RWPE2 (cell line): Measurements from ENCODE around the gene TMC2.

Experiments
- ATAC-seq: fragments of 200-7000 bp; cut with Tn5 transposase; 3 replicates; pipeline ENCODE4 v1.9.1; 2021; ENCODE audit warnings: low read depth
- DNase-seq: peaks from one replicate; pipeline ENCODE4 v3.0.0-alpha.2; 2020; ENCODE audit warnings: low spot score
- H3K27ac ChIP-seq: fragments of 450-650 bp; 2 replicates; pipeline ENCODE4 v1.5.1; 2017; ENCODE audit warnings: mild to moderate bottlenecking; ENCODE audit not compliant: poor library complexity, severe bottlenecking
- H3K27me3 ChIP-seq: fragments of 250-450 bp; sonication (Bioruptor Pico); 2 replicates; pipeline ENCODE4 v1.5.1; 2021; ENCODE audit warnings: mild to moderate bottlenecking, moderate library complexity; ENCODE audit not compliant: insufficient read depth, poor library complexity, severe bottlenecking
- H3K36me3 ChIP-seq: fragments of 250-450 bp; sonication (Bioruptor Pico); 2 replicates; pipeline ENCODE4 v1.5.1; 2020; ENCODE audit warnings: low read depth, mild to moderate bottlenecking, moderate library complexity
- H3K4me1 ChIP-seq: fragments of 250-450 bp; sonication (Bioruptor Pico); 2 replicates; pipeline ENCODE4 v1.5.1; 2021; ENCODE audit warnings: mild to moderate bottlenecking, moderate library complexity; ENCODE audit not compliant: insufficient read depth, poor library complexity, severe bottlenecking
- H3K4me3 ChIP-seq: fragments of 250-450 bp; sonication (Bioruptor Pico); 2 replicates; pipeline ENCODE4 v1.5.1; 2021; ENCODE audit warnings: mild to moderate bottlenecking, moderate library complexity; ENCODE audit not compliant: severe bottlenecking
- H3K9me3 ChIP-seq: fragments of 250-450 bp; sonication (Bioruptor Pico); 2 replicates; pipeline ENCODE4 v1.5.1; 2021; ENCODE audit warnings: mild to moderate bottlenecking, moderate library complexity; ENCODE audit not compliant: severe bottlenecking
- TF ChIP-seq, protein P1 (sequence below): fragments of 450-650 bp; IDR thresholded peaks from one replicate; pipeline ENCODE4 v1.5.1; 2017; ENCODE audit warnings: mild to moderate bottlenecking, moderate library complexity; ENCODE audit not compliant: poor library complexity, severe bottlenecking

Gene TMC2

DNA sequence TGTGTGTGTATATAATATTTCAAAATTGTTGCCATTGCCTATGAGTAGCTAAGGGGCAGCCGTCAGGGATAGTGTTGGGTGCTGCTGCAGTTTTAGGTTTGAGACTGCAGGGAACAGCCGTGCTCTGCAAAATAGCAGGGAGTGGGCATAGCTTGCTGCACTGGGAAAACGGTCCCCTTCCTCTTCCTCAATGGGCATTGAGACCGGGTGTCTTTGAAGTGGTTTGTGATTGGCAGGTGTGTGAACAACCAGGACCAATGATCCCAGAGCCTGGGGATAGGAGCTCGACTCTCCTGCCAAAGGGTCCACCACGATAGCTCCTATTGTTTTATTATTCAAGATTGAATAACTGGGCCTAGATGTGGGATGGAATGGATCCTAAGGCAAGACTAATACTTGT is 151.1 kb downstream of the TMC2 start:
- no peaks in the 10 kb centered on the region for H3K36me3 ChIP-seq
- no peak overlapping the region for H3K4me3 ChIP-seq
- peaks cover 9% of the 10 kb centered on the region for H3K27me3 ChIP-seq
- no peak overlapping the region for H3K27ac ChIP-seq
- no peaks in the 10 kb centered on the region for H3K9me3 ChIP-seq
- no peaks in the 10 kb centered on the region for H3K4me1 ChIP-seq
- no peak for DNase-seq
- no peak for ATAC-seq
- TF ChIP-seq, protein P1, sequence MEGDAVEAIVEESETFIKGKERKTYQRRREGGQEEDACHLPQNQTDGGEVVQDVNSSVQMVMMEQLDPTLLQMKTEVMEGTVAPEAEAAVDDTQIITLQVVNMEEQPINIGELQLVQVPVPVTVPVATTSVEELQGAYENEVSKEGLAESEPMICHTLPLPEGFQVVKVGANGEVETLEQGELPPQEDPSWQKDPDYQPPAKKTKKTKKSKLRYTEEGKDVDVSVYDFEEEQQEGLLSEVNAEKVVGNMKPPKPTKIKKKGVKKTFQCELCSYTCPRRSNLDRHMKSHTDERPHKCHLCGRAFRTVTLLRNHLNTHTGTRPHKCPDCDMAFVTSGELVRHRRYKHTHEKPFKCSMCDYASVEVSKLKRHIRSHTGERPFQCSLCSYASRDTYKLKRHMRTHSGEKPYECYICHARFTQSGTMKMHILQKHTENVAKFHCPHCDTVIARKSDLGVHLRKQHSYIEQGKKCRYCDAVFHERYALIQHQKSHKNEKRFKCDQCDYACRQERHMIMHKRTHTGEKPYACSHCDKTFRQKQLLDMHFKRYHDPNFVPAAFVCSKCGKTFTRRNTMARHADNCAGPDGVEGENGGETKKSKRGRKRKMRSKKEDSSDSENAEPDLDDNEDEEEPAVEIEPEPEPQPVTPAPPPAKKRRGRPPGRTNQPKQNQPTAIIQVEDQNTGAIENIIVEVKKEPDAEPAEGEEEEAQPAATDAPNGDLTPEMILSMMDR, result no peak

DNA sequence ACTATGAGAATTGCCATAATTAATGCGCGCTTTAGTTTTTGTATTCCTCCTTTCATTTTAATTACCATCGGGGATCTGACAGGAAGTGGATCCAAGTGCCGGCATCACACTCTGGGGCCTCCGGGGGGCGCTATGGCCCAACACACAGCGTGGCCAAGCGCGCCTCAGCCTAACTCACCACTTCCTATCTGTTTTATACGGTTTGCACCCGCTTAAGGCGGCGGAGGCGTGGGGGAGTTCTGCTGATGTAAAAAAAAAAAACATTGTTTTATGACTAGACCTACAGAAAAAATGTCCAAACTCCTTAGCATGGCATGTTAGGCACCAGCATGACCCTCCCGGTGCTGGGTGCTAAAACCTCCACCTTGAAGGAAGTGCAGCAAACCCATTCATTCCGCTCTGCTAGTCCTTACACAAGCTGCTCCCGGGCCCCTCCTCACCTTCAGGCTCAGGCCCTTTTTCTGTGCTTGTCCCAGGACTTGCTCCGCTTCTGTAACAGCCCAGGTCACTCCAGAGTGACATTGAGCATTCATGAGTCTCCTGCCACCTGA is 151.7 kb downstream of the TMC2 start:
- no peak for DNase-seq
- peaks cover 9% of the 10 kb centered on the region for H3K27me3 ChIP-seq
- TF ChIP-seq, protein P1, result peak; percentile 40
- no peak for ATAC-seq
- H3K9me3 ChIP-seq, result no peaks in the 10 kb centered on the region
- no peak overlapping the region for H3K4me3 ChIP-seq
- H3K4me1 ChIP-seq, result no peaks in the 10 kb centered on the region
- no peaks in the 10 kb centered on the region for H3K36me3 ChIP-seq
- H3K27ac ChIP-seq, result no peak overlapping the region

DNA sequence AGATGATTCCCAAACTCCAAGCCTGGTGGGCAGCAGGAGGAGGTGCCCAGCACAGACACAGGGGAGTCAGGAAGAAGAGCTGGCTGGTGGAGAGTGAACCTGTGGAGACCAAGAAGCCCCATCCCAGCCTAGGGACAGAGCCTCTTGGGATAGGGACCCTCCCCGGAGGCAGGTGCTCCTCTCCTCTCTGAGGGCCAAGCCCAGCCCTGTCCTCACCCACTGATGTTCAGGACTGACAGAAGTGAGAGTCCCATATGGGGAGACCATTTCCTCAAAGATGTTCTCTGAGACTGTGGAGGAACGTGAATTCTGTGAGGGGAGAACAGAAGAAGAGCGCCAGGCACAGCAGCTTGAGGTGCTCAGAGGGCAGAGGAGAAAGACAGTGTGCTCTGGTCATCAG is 153.8 kb downstream of the TMC2 start:
- ATAC-seq (no peak), DNase-seq (no peak)
- Histone ChIP-seq H3K9me3 (no peaks in the 10 kb centered on the region), H3K36me3 (no peaks in the 10 kb centered on the region), H3K4me1 (no peaks in the 10 kb centered on the region), H3K27ac (no peak overlapping the region), H3K4me3 (no peak overlapping the region), H3K27me3 (peaks cover 22% of the 10 kb centered on the region)
- TF ChIP-seq, protein P1, result no peak

GRCh38 chr20:2690718-2691117 is 154.3 kb downstream of the TMC2 start:
- Histone ChIP-seq H3K9me3 (no peaks in the 10 kb centered on the region), H3K27me3 (peaks cover 22% of the 10 kb centered on the region), H3K36me3 (no peaks in the 10 kb centered on the region), H3K4me1 (no peaks in the 10 kb centered on the region), H3K4me3 (no peak overlapping the region), H3K27ac (no peak overlapping the region)
- TF ChIP-seq, protein P1, result no peak
- DNase-seq, result no peak
- ATAC-seq, result no peak

DNA sequence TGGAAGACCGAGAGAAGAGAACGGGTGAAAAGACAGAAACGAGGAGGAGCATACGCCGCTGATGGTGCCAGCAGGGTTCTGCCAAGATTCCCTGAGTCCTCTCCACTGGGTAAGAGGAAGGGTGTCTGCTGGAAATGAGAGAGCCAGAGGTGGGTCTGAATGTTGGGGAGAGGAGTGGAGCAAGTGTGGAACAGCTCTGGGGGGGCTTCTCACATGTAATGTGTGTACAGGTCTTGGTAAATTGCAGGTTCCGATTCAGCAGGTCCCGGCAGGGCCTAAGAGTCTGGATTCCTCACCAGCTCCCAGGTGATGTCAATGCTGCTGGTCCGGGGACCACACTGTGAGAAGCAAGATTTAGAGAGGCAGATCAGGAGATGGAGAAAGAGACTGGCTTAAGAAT is 154.8 kb downstream of the TMC2 start:
- Histone ChIP-seq H3K4me1 (no peaks in the 10 kb centered on the region), H3K4me3 (no peak overlapping the region), H3K27ac (no peak overlapping the region), H3K27me3 (peaks cover 22% of the 10 kb centered on the region), H3K36me3 (no peaks in the 10 kb centered on the region), H3K9me3 (no peaks in the 10 kb centered on the region)
- TF ChIP-seq, protein P1, result no peak
- no peak for ATAC-seq
- DNase-seq, result no peak
